A172 (cell line): ENCODE data around the gene PEX14. TPM values are rescaled to one million over a fixed set of nuclear protein-coding genes. Genes with fewer than 3 reads are reported as not detected.
"Not testable (repeated sequence)": the region's sequence is repeated elsewhere in the genome, so short reads cannot be mapped to it uniquely, and the experiment has no call there.

ENCODE experiments used
- DNase-seq: peaks from one replicate; pipeline ENCODE4 v3.0.0-alpha.2; 2015; ENCODE audit warnings: low spot score
- total RNA-seq: library from RNA; depleted of rRNA; stranded (reverse); fragments of >200 nt; shearing (Covaris generic); gene quantifications from 2 replicates; pipeline ENCODE4 v1.2.3, GENCODE V29; 2014; rRNA removed

The PEX14 gene, protein sequence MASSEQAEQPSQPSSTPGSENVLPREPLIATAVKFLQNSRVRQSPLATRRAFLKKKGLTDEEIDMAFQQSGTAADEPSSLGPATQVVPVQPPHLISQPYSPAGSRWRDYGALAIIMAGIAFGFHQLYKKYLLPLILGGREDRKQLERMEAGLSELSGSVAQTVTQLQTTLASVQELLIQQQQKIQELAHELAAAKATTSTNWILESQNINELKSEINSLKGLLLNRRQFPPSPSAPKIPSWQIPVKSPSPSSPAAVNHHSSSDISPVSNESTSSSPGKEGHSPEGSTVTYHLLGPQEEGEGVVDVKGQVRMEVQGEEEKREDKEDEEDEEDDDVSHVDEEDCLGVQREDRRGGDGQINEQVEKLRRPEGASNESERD
- total RNA-seq, result 5.9 and 14.3 TPM in 2 replicates

DNA sequence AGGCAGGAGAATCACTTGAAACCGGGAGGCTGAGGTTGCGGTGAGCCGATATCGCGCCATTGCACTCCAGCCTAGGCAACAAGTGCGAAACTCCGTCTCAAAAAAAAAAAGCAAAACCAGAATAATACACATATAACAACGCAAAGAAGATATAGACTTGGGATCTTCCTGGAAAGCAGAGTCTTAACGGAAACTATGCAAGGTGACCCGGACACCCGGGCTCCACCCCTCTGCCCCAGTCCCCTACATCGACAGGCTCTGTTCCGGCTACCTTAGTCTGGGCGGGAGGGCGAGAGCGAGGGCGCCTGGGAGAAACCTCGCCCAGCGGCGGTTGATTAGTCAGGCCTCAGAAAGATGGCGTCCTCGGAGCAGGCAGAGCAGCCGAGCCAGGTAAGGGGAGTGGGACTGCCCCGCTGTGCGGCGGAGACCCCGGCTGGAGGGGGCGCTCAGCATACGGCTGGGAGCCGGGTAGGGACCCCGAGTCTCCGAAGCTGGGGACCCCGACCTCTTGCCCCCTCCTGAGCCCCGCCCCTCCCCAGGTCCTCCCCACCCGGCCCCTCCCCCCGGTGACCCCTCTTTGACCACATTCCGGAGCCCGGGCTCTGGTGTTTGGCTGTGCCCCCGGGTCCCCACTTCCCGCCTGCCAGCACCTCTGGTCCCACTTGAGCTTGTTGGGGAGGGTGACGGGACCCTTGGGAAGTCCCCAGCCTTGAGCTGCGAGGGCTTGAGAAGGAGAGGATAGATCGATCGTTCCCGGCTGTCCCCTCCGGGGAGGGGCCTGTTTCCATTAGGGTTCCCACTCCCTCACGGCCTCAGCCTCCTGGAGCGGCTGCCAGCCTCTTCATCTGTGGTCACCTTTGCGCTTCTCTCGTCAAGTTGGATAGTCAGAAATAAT lies at the start of gene PEX14:
Gene PEX14 (plus strand): TSS at position 338 of the 895 bp plus-strand sequence. CDS start 17 bp downstream, at position 355.
- DNase-seq, result peak; percentile 69

DNA sequence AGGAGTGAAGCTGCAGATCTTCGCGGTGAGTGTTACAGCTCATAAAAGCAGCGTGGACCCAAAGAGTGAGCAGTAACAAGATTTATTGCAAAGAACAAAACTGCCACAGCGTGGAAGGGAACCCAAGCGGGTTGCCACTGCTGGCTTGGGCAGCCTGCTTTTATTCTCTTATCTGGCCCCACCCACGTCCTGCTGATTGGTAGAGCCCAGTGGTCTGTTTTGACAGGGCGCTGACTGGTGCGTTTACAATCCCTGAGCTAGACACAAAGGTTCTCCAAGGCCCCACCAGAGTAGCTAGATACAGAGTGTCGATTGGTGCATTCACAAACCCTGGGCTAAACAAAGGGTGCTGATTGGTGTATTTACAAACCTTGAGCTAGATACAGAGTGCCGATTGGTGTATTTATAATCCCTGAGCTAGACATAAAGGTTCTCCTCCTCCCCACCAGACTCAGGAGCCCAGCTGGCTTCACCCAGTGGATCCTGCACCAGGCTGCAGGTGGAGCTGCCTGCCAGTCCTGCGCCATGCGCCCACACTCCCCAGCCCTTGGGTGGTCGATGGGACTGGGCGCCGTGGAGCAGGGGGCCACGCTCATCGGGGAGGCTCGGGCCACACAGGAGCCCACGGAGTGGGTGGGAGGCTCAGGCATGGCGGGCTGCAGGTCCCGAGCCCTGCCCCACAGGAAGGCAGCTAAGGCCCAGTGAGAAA lies 48.8 kb upstream of the PEX14 start:
- not testable (repeated sequence) for DNase-seq

DNA sequence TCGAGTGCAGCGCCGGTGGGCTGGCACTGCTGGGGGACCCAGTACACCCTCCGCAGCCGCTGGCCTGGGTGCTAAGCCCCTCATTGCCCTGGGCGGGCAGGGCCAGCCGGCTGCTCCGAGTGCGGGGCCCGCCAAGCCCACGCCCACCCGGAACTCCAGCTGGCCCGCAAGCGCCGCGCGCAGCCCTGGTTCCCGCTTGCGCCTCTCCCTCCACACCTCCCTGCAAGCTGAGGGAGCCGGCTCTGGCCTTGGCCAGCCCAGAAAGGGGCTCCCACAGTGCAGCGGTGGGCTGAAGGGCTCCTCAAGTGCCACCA lies 48.3 kb upstream of the PEX14 start:
- not testable (repeated sequence) for DNase-seq

DNA sequence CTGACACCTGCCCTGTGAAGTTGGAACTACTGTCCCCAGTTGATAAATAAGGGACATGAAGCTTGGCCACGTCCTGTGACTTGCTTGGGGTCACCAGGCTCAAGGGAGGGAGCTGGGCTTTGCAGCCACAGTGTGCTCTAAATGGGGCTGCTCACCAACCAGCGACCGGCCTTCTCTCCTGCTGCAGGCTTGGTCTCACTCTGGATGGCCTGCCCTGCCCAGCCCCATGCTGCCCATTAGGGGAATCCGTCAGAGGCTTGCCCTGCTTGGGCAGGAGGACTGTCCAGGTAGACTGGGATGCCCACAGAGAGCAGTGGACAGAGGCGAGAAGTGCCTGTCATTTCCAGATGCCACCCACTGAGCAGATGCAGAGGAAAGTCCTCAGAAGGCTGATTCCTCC lies 45.8 kb upstream of the PEX14 start:
- no peak for DNase-seq

DNA sequence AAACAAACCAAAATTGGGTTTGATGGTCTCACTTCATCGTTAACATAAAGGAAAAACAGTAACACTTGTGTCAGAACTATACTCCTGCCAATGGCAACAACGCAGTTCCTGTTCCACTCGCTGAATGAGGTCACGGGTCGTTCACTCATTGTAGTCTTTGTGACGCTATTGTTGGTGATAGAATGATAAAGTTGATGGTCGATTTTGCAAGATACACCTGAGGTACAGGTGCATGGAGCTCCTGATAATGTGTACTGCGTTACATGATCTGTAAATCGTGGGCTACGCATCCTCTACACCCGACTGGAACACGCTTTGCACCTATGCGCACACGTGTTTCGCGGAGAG lies 44.9 kb upstream of the PEX14 start:
- DNase-seq, result no peak

DNA sequence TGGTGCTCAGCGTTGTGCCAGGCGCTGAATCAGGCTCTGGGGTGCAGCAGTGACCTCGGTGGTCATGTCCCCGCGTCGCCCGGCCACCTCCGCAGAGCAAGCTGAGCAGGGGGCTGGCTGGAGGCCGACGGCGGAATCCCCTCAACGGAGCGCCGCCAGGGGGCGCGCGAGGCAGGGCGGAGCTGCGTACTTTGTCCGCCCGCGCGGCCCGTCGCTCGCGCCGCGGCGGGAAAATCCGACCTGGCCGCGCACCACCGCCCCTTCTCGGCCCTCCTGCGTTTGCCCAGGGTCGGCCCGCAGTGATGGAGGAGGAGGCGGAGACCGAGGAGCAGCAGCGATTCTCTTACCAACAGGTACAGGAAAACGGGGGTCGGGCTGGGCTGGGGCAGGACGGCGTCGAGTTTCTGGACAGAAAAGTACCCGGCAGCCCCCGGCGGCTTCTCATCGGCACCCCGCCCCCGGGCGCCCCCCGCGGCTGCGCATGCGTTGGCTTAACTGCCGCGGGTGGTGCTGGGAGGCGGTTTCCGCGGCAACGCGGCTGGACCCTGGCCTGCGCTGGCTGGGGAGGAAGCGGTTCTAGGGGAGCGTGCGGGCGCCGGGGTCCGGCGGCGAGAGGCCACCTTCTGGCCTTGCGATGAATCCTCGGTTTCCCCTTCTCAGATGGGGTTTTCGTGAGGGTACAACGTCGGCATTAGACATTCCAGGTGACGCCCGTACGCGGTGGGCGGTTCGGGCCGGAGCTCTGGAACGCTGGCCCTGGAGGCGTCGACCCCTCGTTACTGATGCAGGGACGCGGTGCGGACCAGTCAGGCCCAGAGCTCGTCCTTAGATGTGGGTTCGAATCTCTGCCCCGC lies 44.3 kb upstream of the PEX14 start, which contains the start of gene CENPS:
Gene CENPS (plus strand): TSS at position 218 of the 854 bp plus-strand sequence. CDS start 85 bp downstream, at position 303.
- DNase-seq, result peak; percentile 61

DNA sequence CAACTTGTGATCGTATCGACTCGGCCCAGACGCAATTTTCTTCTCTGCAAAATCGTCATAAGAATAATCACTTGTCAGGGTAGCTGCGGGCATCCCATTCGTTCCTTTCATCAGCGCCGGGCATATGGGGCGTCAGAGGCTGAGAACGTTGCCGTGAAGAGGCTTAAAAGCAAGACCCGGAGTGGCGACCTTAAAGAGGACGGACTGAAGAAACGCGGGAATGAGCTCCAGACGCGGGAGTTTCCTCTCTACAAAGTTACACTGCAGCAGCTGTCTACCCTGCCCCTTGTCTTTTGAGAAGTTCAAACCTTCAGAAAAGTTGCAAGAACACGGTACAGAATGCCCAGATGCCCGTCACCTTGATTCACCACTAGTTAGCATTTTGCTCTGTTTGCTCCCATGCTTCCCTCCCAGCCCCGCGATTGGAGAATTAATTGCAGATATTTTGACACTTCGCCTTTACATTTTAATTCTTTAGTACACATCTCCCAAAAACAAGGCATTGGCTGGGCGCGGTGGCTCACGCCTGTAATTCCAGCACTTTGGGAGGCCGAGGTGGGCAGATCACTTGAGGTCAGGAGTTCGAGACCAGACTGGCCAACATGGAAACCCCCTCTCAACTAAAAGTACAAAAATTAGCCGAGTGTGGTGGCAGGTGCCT lies 43.5 kb upstream of the PEX14 start:
- no peak for DNase-seq

DNA sequence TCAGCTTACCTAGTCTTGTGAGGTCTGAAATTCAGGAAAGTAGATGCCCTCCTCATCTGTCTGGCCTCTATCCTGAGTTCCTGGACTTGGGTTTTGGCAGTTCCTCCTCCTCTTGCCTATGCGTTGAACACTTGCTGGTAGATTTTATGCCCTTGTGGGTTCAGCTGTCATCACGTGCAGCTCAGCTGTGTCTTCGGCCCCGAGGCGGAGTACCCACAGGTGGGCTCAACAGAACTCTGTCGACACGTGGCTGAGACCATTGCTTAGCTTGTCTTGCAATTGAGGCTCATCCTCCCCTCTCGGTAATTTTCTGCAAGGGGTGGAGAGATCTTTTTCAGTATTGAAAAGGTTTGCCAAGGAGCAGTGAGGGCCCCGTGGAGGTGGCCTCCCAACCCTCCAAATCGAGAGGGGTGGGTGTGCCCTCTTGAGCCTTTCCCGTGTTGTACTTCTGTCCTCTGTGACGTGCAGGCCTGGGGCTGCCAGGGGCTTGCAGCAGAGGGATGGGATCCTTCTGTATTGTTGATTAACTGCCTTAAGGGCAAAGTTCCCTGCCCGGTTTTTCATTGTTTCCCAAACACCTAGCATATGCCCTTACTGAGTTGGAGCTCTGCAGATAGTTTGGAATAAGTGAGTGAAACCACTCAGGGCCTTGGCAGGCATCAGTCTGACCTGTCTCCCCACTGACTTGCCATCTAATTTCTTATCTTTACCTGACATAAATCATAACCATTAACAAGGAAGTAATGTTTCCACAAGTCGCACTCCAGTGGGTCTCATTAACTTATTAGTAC lies 41.6 kb upstream of the PEX14 start:
- DNase-seq, result no peak

DNA sequence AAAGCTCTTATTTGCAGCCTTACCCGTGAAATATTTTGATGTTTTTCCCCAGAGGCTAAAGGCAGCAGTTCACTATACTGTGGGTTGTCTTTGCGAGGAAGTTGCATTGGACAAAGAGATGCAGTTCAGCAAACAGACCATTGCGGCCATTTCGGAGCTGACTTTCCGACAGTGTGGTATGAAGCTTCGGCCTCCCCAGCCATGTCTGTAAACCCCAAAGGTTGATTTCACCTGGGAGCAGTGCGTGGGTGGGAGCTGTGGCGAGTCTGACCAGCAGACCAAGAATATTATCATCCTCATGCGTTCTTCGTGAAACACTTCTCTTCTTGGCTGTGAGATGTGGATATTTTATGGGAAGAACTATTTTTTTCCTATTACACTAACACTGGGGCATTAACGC lies 41.0 kb upstream of the PEX14 start:
- DNase-seq, result no peak

DNA sequence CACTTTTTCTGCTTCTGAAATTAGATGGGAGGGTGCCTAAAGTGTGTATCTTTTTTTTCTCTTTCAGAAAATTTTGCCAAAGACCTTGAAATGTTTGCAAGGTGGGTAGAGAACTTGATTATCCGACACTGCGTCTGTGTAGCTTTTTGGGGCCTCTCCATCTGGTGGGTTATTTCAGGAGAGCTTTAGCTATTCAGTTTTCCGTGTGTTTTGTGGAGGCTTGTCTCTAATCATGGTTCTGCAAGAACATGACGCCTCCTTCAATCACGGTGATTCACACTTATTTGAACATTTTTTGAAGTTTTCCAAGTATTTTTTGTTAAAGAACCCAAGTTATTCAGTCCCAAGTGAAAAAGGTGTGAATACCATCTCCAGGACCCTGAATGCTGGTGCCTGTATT lies 40.2 kb upstream of the PEX14 start:
- no peak for DNase-seq

DNA sequence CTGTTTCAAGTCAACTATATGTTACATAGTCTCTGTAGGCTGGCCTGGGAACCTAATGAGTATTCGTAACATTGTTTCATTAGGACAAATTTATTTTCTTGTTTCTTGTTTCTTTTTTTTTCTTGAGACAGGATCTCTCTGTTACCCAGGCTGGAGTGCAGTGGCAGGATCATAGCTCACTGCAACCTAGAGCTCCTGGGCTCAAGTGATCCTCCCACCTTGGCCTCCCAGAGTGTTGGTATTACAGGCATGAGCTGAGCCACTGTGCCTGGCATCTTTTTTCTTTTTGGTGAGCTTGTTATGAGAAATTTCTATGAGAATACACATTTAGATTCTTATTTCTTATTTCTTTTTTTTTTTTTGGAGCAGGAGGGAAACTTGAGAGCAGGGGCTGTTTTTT lies 37.7 kb upstream of the PEX14 start:
- DNase-seq, result no peak

DNA sequence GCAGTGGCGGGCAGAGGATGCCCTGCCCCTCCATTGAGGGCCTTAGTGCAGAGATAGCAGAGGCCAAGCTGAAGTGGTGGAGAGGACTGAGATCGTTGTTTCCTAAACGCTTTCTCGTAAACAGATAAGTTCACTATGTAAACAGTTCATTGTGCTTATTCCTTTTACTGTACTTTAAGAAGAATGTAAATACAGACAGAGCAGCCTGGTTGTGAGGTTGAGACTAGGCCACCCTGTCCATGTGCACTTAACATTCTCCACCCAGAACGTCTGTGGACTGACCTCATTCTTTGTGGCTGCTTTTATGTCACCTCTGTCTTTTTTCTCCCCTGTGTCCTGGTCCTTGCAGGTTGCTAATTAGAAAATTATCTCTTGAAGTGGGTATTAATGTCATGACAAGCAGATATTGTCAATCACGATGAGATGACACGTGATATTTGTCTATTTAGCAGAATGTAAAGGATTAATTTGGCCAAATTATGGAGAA lies 36.0 kb upstream of the PEX14 start:
- no peak for DNase-seq

DNA sequence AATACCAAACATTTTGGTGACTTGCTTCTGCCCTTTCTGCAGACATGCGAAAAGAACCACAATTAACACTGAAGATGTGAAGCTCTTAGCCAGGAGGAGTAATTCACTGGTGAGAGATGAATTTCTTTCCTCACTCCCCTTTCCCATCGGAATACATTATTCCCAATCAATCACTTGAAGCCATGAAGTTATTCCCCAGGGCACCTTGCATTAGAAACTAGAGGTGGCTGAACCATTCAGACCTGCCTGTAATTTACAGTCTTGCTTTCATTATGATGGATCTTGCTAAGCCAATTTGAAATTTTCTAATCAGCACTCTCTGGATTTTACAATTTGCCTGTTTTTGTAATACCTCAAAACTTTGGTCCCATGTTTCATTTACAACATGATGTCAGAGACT lies 34.4 kb upstream of the PEX14 start:
- DNase-seq, result no peak

DNA sequence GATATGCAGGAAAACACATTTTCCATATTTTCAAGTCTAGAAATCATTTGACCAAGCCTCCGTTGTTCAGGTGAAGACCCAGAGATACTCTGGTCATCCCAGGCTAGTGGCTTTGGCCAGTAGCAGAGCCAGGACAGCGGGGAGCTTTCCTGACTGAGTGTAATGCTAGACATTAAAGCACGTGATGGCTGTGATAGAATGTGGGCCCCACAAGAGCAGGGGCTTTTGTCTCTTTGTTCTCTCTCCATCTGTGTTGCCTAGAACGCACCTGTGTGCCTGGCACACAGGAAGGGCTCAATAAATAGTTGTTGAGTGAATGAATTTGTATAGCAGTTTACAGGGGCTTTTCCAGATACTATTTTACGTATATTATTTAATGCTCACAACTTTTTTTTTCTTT lies 34.0 kb upstream of the PEX14 start:
- no peak for DNase-seq

DNA sequence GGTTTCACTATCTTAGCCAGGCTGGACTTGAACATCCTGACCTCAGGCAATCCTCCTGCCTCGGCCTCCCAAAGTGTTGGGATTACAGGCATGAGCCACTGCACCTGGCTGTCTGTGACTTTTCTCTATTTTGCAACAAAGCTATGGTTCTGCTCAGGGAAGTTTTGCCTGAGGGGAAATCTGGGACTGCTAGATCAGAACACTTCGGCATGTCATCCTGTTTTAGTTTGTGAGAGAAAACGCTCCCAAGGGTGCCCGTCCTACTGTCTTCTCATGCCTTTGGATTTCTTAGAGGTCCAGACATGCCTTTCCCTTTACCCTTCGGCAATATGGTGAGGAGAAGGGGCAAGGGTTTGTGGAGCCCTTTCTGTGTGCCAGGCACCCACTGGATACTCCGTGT lies 30.5 kb upstream of the PEX14 start:
- DNase-seq, result no peak

DNA sequence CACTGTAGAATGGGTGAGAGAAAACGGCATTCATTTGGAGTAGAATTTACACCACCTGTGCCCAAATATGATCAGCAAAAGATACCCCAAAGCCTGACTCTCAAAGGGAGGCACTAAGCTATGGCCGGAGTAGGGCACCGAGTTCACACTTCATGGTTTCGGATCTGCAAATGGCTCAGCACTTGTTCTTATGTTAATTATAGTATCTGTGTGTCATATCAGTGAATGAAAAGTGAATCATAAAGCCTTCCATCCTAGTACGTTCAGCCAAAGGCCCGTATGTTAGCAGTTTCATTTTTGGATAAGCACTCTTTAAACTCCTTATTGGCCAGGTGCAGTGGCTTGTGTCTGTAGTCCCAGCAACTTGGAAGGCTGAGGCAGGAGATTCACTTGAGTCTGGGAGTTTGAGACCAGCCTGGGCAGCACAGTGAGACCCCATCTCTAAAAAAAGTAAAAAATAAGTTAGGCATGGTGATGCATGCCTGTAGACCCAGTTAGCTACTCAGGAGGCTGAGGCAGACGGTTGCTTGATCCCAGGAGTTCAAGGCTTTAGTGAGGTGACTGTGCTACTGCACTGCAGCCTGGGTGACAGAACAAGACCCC lies 29.9 kb upstream of the PEX14 start:
- no peak for DNase-seq

DNA sequence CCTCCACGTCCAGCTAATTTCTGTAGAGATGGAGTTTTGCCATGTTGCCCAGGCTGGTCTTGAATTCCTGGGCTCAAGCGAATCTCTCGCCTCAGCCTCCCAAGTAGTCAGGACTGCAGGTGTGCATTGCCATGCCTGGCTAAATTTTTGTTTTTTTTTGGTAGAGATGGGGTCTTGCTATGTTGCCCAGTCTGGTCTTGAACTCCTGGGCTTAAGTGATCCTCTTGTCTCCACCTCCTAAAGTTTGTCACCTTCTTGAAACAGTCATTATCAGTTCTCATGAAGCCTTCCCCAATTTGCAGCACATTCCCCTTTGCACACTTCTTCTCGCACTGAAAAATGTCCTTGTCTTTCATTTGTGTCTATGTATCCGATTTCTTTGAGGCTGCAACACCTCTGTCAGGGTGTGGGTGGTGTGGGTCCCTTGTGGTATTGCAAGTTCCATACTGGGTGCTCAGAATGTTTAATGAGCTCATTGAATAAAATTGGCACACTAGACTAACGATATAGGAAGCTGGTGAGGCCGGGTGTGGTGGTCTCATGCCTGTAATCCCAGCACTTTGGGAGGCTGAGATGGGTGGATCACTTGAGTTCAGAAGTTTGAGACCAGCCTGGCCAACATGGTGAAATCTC lies 27.8 kb upstream of the PEX14 start:
- no peak for DNase-seq

DNA sequence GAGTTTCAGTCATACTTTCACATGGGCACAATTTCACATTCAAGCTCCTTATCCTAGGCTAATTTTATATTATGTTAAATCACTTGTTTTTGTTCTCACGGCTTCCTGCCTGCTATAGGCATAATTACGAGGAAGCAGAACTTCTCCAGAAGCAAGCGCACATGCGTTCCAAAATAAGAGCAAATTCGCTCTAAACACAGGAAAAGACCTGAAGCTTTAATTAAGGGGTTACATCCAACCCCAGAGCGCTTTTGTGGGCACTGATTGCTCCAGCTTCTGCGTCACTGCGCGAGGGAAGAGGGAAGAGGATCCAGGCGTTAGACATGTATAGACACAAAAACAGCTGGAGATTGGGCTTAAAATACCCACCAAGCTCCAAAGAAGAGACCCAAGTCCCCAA lies 25.0 kb upstream of the PEX14 start, which contains the start of gene CORT:
Gene CORT (plus strand): TSS at position 281 of the 400 bp plus-strand sequence. CDS start 193 bp downstream, outside the sequence.
- no peak for DNase-seq
